ENCODE results near the gene IER5. TPM values are rescaled to one million over a fixed set of nuclear protein-coding genes. Genes with fewer than 3 reads are reported as not detected.

The IER5 gene
- total and polyA plus RNA-seq, 2 of the 13 experiments (the other 11 are each of a cell fraction or from before 2014, with no cell fraction given) = 2.5 to 3.5 TPM

DNA sequence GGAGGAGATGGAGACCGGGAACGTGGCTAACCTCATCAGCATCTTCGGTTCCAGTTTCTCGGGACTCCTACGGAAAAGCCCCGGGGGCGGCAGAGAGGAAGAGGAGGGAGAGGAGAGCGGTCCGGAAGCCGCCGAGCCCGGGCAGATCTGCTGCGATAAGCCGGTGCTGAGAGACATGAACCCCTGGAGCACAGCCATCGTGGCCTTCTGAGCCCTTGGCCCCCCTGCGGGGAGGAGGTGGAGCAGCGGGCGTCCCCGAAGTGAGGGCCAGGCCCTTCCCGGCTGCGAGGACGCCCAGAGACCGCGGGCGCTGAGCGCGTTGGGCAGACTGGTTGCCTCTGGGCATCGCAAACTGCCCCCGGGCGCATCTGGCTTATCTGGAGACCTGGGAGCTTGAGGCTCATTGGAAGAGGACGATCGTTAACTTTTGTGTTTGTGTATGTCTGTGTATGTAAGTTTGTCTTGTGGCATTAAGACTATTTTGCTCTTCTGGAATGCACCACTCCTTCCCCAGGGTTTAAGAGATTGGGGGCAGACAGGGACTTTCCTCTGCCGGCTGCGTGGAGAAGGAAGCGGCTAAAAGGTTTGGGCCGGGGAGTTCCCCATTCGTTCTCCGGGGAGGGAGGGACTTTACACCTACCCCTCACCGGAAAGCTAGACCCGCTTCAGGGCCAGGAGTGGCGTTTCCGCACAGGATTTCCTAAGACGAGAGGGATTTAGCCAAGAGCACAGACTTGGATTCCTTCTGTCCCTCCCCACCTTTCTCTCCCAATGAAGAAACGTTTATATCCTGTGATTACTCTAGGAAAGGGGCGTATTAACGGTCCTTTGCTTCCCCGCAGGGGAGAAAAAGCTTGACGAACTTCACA, 1.4 kb downstream of the IER5 start (continued):
- no peak for TF ChIP-seq ZNF543 (CRISPR knock-in tag; IDR thresholded peaks at IDR 0.05)
- no peak for TF ChIP-seq ZNF781 (CRISPR knock-in tag; IDR thresholded peaks at IDR 0.05; ENCODE audit: borderline replicate concordance, not compliant biosample characterization)
- TF ChIP-seq PITX1 (CRISPR knock-in tag; IDR thresholded peaks at IDR 0.05) = peak; percentile 62; the same call in 1 of the 2 replicates
- no peak for TF ChIP-seq IKZF4 (CRISPR knock-in tag; IDR thresholded peaks at IDR 0.05; ENCODE audit: borderline replicate concordance, low read depth, not compliant biosample characterization)
- no peak for TF ChIP-seq ZNF766 (CRISPR knock-in tag; IDR thresholded peaks at IDR 0.05; ENCODE audit: borderline replicate concordance)
- no peak for TF ChIP-seq ZNF232 (CRISPR knock-in tag; IDR thresholded peaks at IDR 0.05; ENCODE audit: borderline replicate concordance)
- TF ChIP-seq, protein P1, sequence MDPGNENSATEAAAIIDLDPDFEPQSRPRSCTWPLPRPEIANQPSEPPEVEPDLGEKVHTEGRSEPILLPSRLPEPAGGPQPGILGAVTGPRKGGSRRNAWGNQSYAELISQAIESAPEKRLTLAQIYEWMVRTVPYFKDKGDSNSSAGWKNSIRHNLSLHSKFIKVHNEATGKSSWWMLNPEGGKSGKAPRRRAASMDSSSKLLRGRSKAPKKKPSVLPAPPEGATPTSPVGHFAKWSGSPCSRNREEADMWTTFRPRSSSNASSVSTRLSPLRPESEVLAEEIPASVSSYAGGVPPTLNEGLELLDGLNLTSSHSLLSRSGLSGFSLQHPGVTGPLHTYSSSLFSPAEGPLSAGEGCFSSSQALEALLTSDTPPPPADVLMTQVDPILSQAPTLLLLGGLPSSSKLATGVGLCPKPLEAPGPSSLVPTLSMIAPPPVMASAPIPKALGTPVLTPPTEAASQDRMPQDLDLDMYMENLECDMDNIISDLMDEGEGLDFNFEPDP (CRISPR knock-in tag; conservative IDR thresholded peaks at IDR 0.05) = no peak
- TF ChIP-seq ZNF335 (CRISPR knock-in tag; IDR thresholded peaks at IDR 0.05) = no peak
- TF ChIP-seq, protein P2, sequence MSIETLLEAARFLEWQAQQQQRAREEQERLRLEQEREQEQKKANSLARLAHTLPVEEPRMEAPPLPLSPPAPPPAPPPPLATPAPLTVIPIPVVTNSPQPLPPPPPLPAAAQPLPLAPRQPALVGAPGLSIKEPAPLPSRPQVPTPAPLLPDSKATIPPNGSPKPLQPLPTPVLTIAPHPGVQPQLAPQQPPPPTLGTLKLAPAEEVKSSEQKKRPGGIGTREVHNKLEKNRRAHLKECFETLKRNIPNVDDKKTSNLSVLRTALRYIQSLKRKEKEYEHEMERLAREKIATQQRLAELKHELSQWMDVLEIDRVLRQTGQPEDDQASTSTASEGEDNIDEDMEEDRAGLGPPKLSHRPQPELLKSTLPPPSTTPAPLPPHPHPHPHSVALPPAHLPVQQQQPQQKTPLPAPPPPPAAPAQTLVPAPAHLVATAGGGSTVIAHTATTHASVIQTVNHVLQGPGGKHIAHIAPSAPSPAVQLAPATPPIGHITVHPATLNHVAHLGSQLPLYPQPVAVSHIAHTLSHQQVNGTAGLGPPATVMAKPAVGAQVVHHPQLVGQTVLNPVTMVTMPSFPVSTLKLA (IDR thresholded peaks at IDR 0.05) = no peak
- no peak for TF ChIP-seq TGIF2 (CRISPR knock-in tag; IDR thresholded peaks at IDR 0.05)
- TF ChIP-seq ZNF775 (CRISPR knock-in tag; IDR thresholded peaks at IDR 0.05; ENCODE audit: borderline replicate concordance) = no peak
- TF ChIP-seq, protein P3, sequence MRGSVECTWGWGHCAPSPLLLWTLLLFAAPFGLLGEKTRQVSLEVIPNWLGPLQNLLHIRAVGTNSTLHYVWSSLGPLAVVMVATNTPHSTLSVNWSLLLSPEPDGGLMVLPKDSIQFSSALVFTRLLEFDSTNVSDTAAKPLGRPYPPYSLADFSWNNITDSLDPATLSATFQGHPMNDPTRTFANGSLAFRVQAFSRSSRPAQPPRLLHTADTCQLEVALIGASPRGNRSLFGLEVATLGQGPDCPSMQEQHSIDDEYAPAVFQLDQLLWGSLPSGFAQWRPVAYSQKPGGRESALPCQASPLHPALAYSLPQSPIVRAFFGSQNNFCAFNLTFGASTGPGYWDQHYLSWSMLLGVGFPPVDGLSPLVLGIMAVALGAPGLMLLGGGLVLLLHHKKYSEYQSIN (CRISPR knock-in tag; IDR thresholded peaks at IDR 0.05; ENCODE audit: borderline replicate concordance) = no peak
- TF ChIP-seq, protein P4, sequence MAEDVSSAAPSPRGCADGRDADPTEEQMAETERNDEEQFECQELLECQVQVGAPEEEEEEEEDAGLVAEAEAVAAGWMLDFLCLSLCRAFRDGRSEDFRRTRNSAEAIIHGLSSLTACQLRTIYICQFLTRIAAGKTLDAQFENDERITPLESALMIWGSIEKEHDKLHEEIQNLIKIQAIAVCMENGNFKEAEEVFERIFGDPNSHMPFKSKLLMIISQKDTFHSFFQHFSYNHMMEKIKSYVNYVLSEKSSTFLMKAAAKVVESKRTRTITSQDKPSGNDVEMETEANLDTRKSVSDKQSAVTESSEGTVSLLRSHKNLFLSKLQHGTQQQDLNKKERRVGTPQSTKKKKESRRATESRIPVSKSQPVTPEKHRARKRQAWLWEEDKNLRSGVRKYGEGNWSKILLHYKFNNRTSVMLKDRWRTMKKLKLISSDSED (CRISPR knock-in tag; IDR thresholded peaks at IDR 0.05) = no peak
- 0 out of 2 replicates have a peak, but pooled peaks have one; percentile 23 for TF ChIP-seq MAFG (CRISPR knock-in tag; IDR thresholded peaks at IDR 0.05)
- TF ChIP-seq, protein P5, sequence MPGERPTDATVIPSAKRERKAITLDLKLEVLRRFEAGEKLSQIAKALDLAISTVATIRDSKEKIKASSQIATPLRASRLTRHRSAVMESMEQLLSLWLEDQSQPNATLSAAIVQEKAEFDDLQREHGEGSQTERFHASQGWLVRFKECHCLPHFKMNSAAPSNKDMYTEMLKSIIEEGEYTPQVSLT (CRISPR knock-in tag; IDR thresholded peaks at IDR 0.05; ENCODE audit: borderline replicate concordance, low read depth) = no peak
- TF ChIP-seq FOXO1 (CRISPR knock-in tag; IDR thresholded peaks at IDR 0.05) = no peak
- no peak for TF ChIP-seq ZFP36L2 (CRISPR knock-in tag; IDR thresholded peaks at IDR 0.05)
- TF ChIP-seq, protein P6, sequence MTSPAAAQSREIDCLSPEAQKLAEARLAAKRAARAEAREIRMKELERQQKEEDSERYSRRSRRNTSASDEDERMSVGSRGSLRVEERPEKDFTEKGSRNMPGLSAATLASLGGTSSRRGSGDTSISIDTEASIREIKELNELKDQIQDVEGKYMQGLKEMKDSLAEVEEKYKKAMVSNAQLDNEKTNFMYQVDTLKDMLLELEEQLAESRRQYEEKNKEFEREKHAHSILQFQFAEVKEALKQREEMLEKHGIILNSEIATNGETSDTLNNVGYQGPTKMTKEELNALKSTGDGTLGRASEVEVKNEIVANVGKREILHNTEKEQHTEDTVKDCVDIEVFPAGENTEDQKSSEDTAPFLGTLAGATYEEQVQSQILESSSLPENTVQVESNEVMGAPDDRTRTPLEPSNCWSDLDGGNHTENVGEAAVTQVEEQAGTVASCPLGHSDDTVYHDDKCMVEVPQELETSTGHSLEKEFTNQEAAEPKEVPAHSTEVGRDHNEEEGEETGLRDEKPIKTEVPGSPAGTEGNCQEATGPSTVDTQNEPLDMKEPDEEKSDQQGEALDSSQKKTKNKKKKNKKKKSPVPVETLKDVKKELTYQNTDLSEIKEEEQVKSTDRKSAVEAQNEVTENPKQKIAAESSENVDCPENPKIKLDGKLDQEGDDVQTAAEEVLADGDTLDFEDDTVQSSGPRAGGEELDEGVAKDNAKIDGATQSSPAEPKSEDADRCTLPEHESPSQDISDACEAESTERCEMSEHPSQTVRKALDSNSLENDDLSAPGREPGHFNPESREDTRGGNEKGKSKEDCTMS (CRISPR knock-in tag; conservative IDR thresholded peaks at IDR 0.05) = no peak
